ENCODE data around the gene XRCC6. TPM values are rescaled to one million over a fixed set of nuclear protein-coding genes. Genes with fewer than 3 reads are reported as not detected.

XRCC6 gene
- total RNA-seq, 2 experiments from 2014 or later: 162 TPM

- H3K27me3 Mint-ChIP-seq: no peaks in the 10 kb centered on the region
- Histone ChIP-seq H3K9me3 (ENCODE audit: control insufficient read depth in 1 of 2, insufficient read depth in 1 of 2, low read length in 2 of 2) (no peaks in the 10 kb centered on the region), H3K36me3 (ENCODE audit: insufficient read depth, low read length) (peaks cover 18% of the 10 kb centered on the region), H3K27me3 (ENCODE audit: control insufficient read depth in 1 of 2, insufficient read depth in 2 of 2, low read length in 2 of 2) (no peaks in the 10 kb centered on the region), H3K4me3 (ENCODE audit: low read length) (no peak overlapping the region), H3K4me1 (ENCODE audit: insufficient read depth, low read length) (no peaks in the 10 kb centered on the region), H3K27ac (ENCODE audit: low read depth in 1 of 2, low read length in 2 of 2) (no peak overlapping the region)
- peaks cover 23% of the 10 kb centered on the region for H3K36me3 Mint-ChIP-seq (ENCODE audit: low read depth)
- H3K4me1 Mint-ChIP-seq (ENCODE audit: low read depth): no peaks in the 10 kb centered on the region
- no peak for TF ChIP-seq CTCF (IDR thresholded peaks at IDR 0.05)
- DNase-seq (no peak), ATAC-seq (ENCODE audit: poor library complexity) (no peak)
- H3K4me3 Mint-ChIP-seq: no peak overlapping the region
- ChIA-PET POLR2A (no interaction called here), CTCF (no interaction called here)
- no peak overlapping the region for H3K27ac Mint-ChIP-seq
- H3K9me3 Mint-ChIP-seq: no peaks in the 10 kb centered on the region
- intact Hi-C loops (cut with DNase I, micrococcal nuclease): no loop called here
These were observed 47.4 kb upstream of the XRCC6 start for GRCh38 chr22:41573677-41574076.

DNA sequence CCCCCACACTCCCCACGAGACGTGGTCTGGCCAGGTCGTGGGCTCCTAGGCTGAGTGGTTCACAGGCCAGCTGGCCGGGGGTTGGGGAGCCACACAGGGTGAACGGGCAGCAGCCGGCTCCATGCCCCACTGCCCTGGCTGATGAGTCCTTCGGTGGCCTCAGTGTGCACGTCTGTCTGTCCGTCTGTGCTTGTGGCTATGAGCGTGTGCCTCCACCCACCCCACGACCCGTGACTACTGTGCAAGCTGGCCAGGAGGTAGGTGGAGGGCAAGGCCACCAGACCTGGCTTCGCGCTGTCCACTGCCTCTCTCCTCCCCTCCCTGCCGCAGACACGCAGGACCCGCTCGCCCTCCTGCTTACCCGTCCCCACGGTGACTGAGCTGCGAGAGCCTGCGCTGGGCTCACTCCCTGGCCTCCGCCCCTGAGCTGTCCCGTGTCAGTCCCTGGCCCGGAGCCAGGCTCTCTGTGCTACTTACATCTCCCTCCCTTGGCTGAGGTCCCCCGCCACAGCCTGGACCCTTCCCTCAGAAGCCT is 46.2 kb upstream of the XRCC6 start:
- Mint-ChIP-seq H3K27ac (no peak overlapping the region), H3K4me3 (no peak overlapping the region), H3K36me3 (ENCODE audit: low read depth) (peaks cover 28% of the 10 kb centered on the region), H3K9me3 (no peaks in the 10 kb centered on the region), H3K27me3 (no peaks in the 10 kb centered on the region), H3K4me1 (ENCODE audit: low read depth) (no peaks in the 10 kb centered on the region)
- ChIA-PET POLR2A (no interaction called here), CTCF (no interaction called here)
- DNase-seq: no peak
- no peaks in the 10 kb centered on the region for H3K4me1 ChIP-seq (ENCODE audit: insufficient read depth, low read length)
- H3K27ac ChIP-seq (ENCODE audit: low read depth in 1 of 2, low read length in 2 of 2): no peak overlapping the region
- no peaks in the 10 kb centered on the region for H3K27me3 ChIP-seq (ENCODE audit: control insufficient read depth in 1 of 2, insufficient read depth in 2 of 2, low read length in 2 of 2)
- TF ChIP-seq CTCF (IDR thresholded peaks at IDR 0.05): no peak
- H3K36me3 ChIP-seq (ENCODE audit: insufficient read depth, low read length): peaks cover 30% of the 10 kb centered on the region
- intact Hi-C loops (cut with DNase I, micrococcal nuclease): no loop called here
- ATAC-seq (ENCODE audit: poor library complexity): no peak
- no peak overlapping the region for H3K4me3 ChIP-seq (ENCODE audit: low read length)
- no peaks in the 10 kb centered on the region for H3K9me3 ChIP-seq (ENCODE audit: control insufficient read depth in 1 of 2, insufficient read depth in 1 of 2, low read length in 2 of 2)

- ChIA-PET POLR2A (no interaction called here), CTCF (no interaction called here)
- TF ChIP-seq CTCF (IDR thresholded peaks at IDR 0.05): no peak
- Mint-ChIP-seq H3K27ac (no peak overlapping the region), H3K4me3 (no peak overlapping the region), H3K9me3 (no peaks in the 10 kb centered on the region), H3K36me3 (ENCODE audit: low read depth) (peaks cover 33% of the 10 kb centered on the region), H3K4me1 (ENCODE audit: low read depth) (no peaks in the 10 kb centered on the region), H3K27me3 (no peaks in the 10 kb centered on the region)
- intact Hi-C loops (cut with DNase I, micrococcal nuclease): no loop called here
- Histone ChIP-seq H3K4me1 (ENCODE audit: insufficient read depth, low read length) (no peaks in the 10 kb centered on the region), H3K27me3 (ENCODE audit: control insufficient read depth in 1 of 2, insufficient read depth in 2 of 2, low read length in 2 of 2) (no peaks in the 10 kb centered on the region), H3K4me3 (ENCODE audit: low read length) (no peak overlapping the region), H3K27ac (ENCODE audit: low read depth in 1 of 2, low read length in 2 of 2) (no peak overlapping the region), H3K9me3 (ENCODE audit: control insufficient read depth in 1 of 2, insufficient read depth in 1 of 2, low read length in 2 of 2) (no peaks in the 10 kb centered on the region), H3K36me3 (ENCODE audit: insufficient read depth, low read length) (peaks cover 35% of the 10 kb centered on the region)
- DNase-seq: no peak
- no peak for ATAC-seq (ENCODE audit: poor library complexity)
These were observed 45.6 kb upstream of the XRCC6 start for GRCh38 chr22:41575533-41575932.

Data from CD4-positive, alpha-beta T cell (primary cell).